Measurements from ENCODE around the gene DPRX. TPM values are rescaled to one million over a fixed set of nuclear protein-coding genes. Genes with fewer than 3 reads are reported as not detected.
"Not testable (repeated sequence)": the region's sequence is repeated elsewhere in the genome, so short reads cannot be mapped to it uniquely, and the experiment has no call there.

DPRX gene
- total and polyA plus RNA-seq, 11 donors, result 0.14 TPM; not detected in 10

- TF ChIP-seq, protein P1, sequence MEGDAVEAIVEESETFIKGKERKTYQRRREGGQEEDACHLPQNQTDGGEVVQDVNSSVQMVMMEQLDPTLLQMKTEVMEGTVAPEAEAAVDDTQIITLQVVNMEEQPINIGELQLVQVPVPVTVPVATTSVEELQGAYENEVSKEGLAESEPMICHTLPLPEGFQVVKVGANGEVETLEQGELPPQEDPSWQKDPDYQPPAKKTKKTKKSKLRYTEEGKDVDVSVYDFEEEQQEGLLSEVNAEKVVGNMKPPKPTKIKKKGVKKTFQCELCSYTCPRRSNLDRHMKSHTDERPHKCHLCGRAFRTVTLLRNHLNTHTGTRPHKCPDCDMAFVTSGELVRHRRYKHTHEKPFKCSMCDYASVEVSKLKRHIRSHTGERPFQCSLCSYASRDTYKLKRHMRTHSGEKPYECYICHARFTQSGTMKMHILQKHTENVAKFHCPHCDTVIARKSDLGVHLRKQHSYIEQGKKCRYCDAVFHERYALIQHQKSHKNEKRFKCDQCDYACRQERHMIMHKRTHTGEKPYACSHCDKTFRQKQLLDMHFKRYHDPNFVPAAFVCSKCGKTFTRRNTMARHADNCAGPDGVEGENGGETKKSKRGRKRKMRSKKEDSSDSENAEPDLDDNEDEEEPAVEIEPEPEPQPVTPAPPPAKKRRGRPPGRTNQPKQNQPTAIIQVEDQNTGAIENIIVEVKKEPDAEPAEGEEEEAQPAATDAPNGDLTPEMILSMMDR (IDR thresholded peaks at IDR 0.05), result no peak
- no peak for TF ChIP-seq POLR2A (IDR thresholded peaks at IDR 0.05)
- DNase-seq (no peak), ATAC-seq (peak in 1 of 4 donors; percentile 68)
- H3K4me3 ChIP-seq, result no peak overlapping the region
- intact Hi-C loops (cut with DNase I), result loop anchor here in 2 of 10 donors (5.0 to 10.0 kb wide), 2 partner anchors 80 to 83 kb away; no protein-coding TSS in a partner anchor
- no peak overlapping the region for H3K27ac ChIP-seq
- no peaks in the 10 kb centered on the region for H3K4me1 ChIP-seq
- no peaks in the 10 kb centered on the region for H3K36me3 ChIP-seq
- no peaks in the 10 kb centered on the region for H3K9me3 ChIP-seq
- 52 to 63% (median 59%) methylated on average over 2 of the region's 2 CpGs for WGBS, 4 donors
- no peaks in the 10 kb centered on the region for H3K27me3 ChIP-seq
Observed at GRCh38 chr19:53664760-53665159, 33.0 kb downstream of the DPRX start.

- H3K4me3 ChIP-seq, DNase-seq, H3K27ac ChIP-seq, H3K36me3 ChIP-seq, H3K9me3 ChIP-seq, H3K4me1 ChIP-seq, ATAC-seq, H3K27me3 ChIP-seq: not testable (repeated sequence)
- intact Hi-C loops (cut with DNase I), result loop anchor here in 1 of 10 donors (10.0 kb wide), 1 partner anchor 78 kb away; no protein-coding TSS in a partner anchor
- 85 to 96% (median 95%) methylated on average over 3 of the region's 3 CpGs; no CpG with 5 or more reads in 1 of the 4 donors for WGBS, 4 donors
Observed at GRCh38 chr19:53666331-53666730, 34.5 kb downstream of the DPRX start.

DNA sequence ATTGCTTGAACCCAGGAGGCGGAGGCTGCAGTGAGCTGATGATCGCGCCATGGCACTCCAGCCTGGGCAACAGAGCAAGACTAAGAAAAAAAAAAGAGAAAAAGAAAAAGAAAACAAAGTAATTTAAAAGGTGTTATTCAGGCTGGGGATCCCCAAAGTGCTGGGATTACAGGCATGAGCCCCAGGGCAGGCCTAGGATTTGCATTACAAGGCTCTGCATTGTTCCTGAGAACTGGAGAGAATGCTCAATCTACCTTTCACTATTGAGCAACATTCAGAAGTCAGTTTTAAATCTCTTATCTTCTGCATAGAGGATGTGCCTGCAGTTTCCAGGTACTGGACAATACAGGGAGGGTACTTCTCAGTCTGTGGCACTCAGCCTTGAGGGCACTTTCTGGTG lies 37.0 kb downstream of the DPRX start:
- 95 to 99% (median 96%) methylated on average over 3 of the region's 3 CpGs for WGBS, 4 donors
- ATAC-seq, H3K36me3 ChIP-seq, H3K27me3 ChIP-seq, H3K4me3 ChIP-seq, H3K4me1 ChIP-seq, H3K27ac ChIP-seq, H3K9me3 ChIP-seq, DNase-seq: not testable (repeated sequence)
- intact Hi-C loops (cut with DNase I), result loop anchor here in 1 of 10 donors (10.0 kb wide), 1 partner anchor 76 kb away; no protein-coding TSS in a partner anchor

DNA sequence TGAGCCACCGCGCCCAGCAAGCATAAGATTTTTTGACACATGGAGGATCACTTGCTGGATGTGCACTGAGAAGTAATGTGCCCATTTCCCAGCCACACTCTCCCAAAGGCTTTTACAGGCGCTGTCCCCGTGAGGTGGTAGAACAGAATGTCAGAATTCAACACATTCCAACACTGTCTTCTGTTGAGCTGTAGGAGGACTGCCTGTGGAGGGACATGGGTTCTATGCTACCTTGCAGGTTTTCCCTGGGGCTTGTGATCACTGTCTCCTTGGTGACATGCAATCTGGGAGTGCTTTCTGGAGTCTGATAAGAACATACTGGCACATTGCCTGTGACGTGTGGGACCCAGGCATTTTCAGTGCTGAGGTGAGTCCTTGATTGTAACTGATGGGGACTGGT lies 38.5 kb downstream of the DPRX start:
- no peaks in the 10 kb centered on the region for H3K27me3 ChIP-seq
- no peak for ATAC-seq
- 72 to 92% (median 73%) methylated on average over 4 to 5 of the region's 5 CpGs for WGBS, 4 donors
- no peaks in the 10 kb centered on the region for H3K36me3 ChIP-seq
- H3K9me3 ChIP-seq, result no peaks in the 10 kb centered on the region
- DNase-seq, result no peak
- intact Hi-C loops (cut with DNase I), result no loop called here
- no peak overlapping the region for H3K4me3 ChIP-seq
- TF ChIP-seq POLR2A (IDR thresholded peaks at IDR 0.05), result no peak
- TF ChIP-seq, protein P1 (IDR thresholded peaks at IDR 0.05), result no peak
- H3K27ac ChIP-seq, result no peak overlapping the region
- no peaks in the 10 kb centered on the region for H3K4me1 ChIP-seq

DNA sequence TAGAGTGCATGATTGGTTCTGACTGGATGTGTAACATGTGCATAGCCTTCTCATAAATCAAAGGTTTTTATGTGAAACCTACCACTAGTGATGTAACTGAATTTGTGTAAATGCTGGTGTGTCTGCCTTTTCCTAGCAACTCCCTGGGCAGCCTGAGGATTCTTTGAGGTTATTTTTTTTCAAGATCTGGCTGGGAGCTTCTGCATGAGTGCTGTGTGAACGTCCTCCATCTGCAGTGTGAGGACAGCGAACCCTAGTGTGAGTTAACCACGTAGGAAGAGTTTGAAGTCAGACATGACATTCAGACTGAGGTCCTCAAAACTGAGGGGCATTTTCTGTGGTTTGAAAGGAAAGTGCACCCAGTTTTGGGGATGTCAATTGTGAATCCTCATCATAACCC lies 39.9 kb downstream of the DPRX start:
- Histone ChIP-seq H3K4me1 (no peaks in the 10 kb centered on the region), H3K27ac (no peak overlapping the region), H3K27me3 (no peaks in the 10 kb centered on the region), H3K36me3 (no peaks in the 10 kb centered on the region), H3K9me3 (no peaks in the 10 kb centered on the region), H3K4me3 (no peak overlapping the region)
- 44 to 57% (median 50%) methylated on average over 3 of the region's 3 CpGs for WGBS, 4 donors
- ATAC-seq, result no peak
- no peak for DNase-seq
- TF ChIP-seq POLR2A (IDR thresholded peaks at IDR 0.05), result no peak
- TF ChIP-seq, protein P1 (IDR thresholded peaks at IDR 0.05), result no peak
- intact Hi-C loops (cut with DNase I), result no loop called here

MicroRNAs encoded within 50 kb of the gene (microRNA counts, 767-probe panel; counts per million panel counts)
- 2,010 to 2,138 counts per million in 2 donors for microRNA hsa-miR-1323
- 71.6 to 908 counts per million in 2 donors for microRNA hsa-miR-498
- microRNA hsa-miR-512-3p, result 1,047 to 1,658 counts per million in 2 donors
- 1,693 to 2,085 counts per million in 2 donors for microRNA hsa-miR-512-5p
- 2,010 to 2,371 counts per million in 2 donors for microRNA hsa-miR-515-3p
- microRNA hsa-miR-515-5p, result 2,072 to 2,085 counts per million in 2 donors
- microRNA hsa-miR-519c-3p, result 2,183 to 2,381 counts per million in 2 donors
- microRNA hsa-miR-519e-3p, result 0 to 71.6 counts per million in 2 donors
- microRNA hsa-miR-520e, result 0 to 71.6 counts per million in 2 donors
- 0 to 71.6 counts per million in 2 donors for microRNA hsa-miR-520f

Small RNA genes lying within 50 kb of the gene (microRNA-seq; reads per million reads assigned to microRNA genes)
- gene MIR1323 (0 to 6.0 (median 1.5) reads per million in 4 donors), gene MIR498 (0 to 2.3 (median 0.66) reads per million in 4 donors), gene MIR512-1 (0 reads per million in 4 donors), gene MIR512-2 (0 reads per million in 4 donors), gene MIR515-1 (0 reads per million in 4 donors), gene MIR515-2 (0 reads per million in 4 donors), gene MIR519C (0 to 8.4 (median 4.4) reads per million in 4 donors), gene MIR519E (0 to 1.2 (median 0.03) reads per million in 4 donors), gene MIR520E (0.21 to 3.6 (median 0.55) reads per million in 4 donors), gene MIR520F (2.4 to 31.8 (median 4.9) reads per million in 4 donors)

Other genes with a start within 250 kb of the DPRX start
- gene ZNF765, start 236.8 kb upstream of the DPRX start, total RNA-seq, result 1 to 10 TPM; 2.8 to 5.9 (median 3.8) TPM
- gene ZNF765, start 236.8 kb upstream of the DPRX start, polyA plus RNA-seq, result 1 to 10 TPM; 2.7 to 4.9 TPM
- gene ZNF761, start 200.0 kb upstream of the DPRX start, total RNA-seq, result 1 to 10 TPM; 2.6 to 5.5 (median 3.8) TPM
- 1 to 10 TPM; 3.8 to 4.5 TPM for gene ZNF761, start 200.0 kb upstream of the DPRX start, polyA plus RNA-seq
- gene ZNF813, start 164.3 kb upstream of the DPRX start, total RNA-seq, result 1 to 10 TPM in 8 of 9 donors, under 1 TPM in 1; 0.82 to 2.5 (median 1.2) TPM
- under 1 TPM; 0.42 to 0.96 TPM for gene ZNF813, start 164.3 kb upstream of the DPRX start, polyA plus RNA-seq
- gene ZNF331, start 93.9 kb upstream of the DPRX start, total RNA-seq, result 10 to 100 TPM in 6 of 9 donors, 1 to 10 TPM in 3; 7.6 to 25.8 (median 12.3) TPM
- 1 to 10 TPM; 8.0 to 9.0 TPM for gene ZNF331, start 93.9 kb upstream of the DPRX start, polyA plus RNA-seq
- 1 to 10 TPM in 1 of 9 donors, under 1 TPM in 8; 0.07 to 1.5 (median 0.36) TPM for gene NLRP12, start 192.3 kb downstream of the DPRX start, total RNA-seq
- under 1 TPM; 0.08 to 0.36 TPM for gene NLRP12, start 192.3 kb downstream of the DPRX start, polyA plus RNA-seq
- 100 to 1,000 TPM in 8 of 9 donors, 10 to 100 TPM in 1; 99.0 to 201 (median 166) TPM for gene MYADM, start 235.9 kb downstream of the DPRX start, total RNA-seq
- gene MYADM, start 235.9 kb downstream of the DPRX start, polyA plus RNA-seq, result 100 to 1,000 TPM in 1 of 2 donors, 10 to 100 TPM in 1; 75.9 to 158 TPM